ENCODE measurements around the gene DNAJC22. TPM values are rescaled to one million over a fixed set of nuclear protein-coding genes. Genes with fewer than 3 reads are reported as not detected.

DNAJC22 gene
- total RNA-seq, 2 donors from 2014 or later: 7.3 to 10.9 TPM

GRCh38 chr12:49358483-49359141, 11.9 kb downstream of the DNAJC22 start:
- H3K4me3 ChIP-seq: no peak overlapping the region
- TF ChIP-seq POLR2A (IDR thresholded peaks at IDR 0.05): no peak
- peak; percentile 58 to 88 (median 77) for TF ChIP-seq CTCF (IDR thresholded peaks at IDR 0.05)
- H3K36me3 ChIP-seq (replicated peaks in 1 of 2; ENCODE audit: insufficient read depth in 1 of 2, low read depth in 2 of 2): no peaks in the 10 kb centered on the region
- H3K27me3 ChIP-seq: no peaks in the 10 kb centered on the region
- no peak overlapping the region for H3K27ac ChIP-seq
- H3K9me3 ChIP-seq: no peaks in the 10 kb centered on the region
- ATAC-seq (peak; percentile 82), DNase-seq (peak; percentile 53 to 76 (median 66))
- intact Hi-C loops (cut with DNase I): no loop called here
- H3K4me1 ChIP-seq: peaks cover 5% of the 10 kb centered on the region
- 13 to 15% methylated on average over 7 of the region's 7 CpGs for WGBS, 2 donors

- Histone ChIP-seq H3K4me3 (no peak overlapping the region), H3K27ac (no peak overlapping the region), H3K9me3 (no peaks in the 10 kb centered on the region), H3K27me3 (no peaks in the 10 kb centered on the region), H3K36me3 (replicated peaks in 1 of 2; ENCODE audit: insufficient read depth in 1 of 2, low read depth in 2 of 2) (no peaks in the 10 kb centered on the region), H3K4me1 (peaks cover 5% of the 10 kb centered on the region)
- ATAC-seq (no peak), DNase-seq (no peak)
- 71 to 73% methylated on average over 7 of the region's 7 CpGs for WGBS, 2 donors
- intact Hi-C loops (cut with DNase I): loop anchor here (10.0 kb wide), 2 partner anchors 145 to 215 kb away; no protein-coding TSS in a partner anchor
- TF ChIP-seq POLR2A (IDR thresholded peaks at IDR 0.05): no peak
- TF ChIP-seq CTCF (IDR thresholded peaks at IDR 0.05): no peak
Measured at GRCh38 chr12:49359671-49360070, 13.0 kb downstream of the DNAJC22 start.

GRCh38 chr12:49362077-49362476, 15.4 kb downstream of the DNAJC22 start:
- no peaks in the 10 kb centered on the region for H3K9me3 ChIP-seq
- DNase-seq: no peak
- H3K27ac ChIP-seq: no peak overlapping the region
- no peaks in the 10 kb centered on the region for H3K27me3 ChIP-seq
- H3K36me3 ChIP-seq (replicated peaks in 1 of 2; ENCODE audit: insufficient read depth in 1 of 2, low read depth in 2 of 2): no peaks in the 10 kb centered on the region
- peaks cover 9% of the 10 kb centered on the region for H3K4me1 ChIP-seq
- ATAC-seq: no peak
- 95 to 100% methylated on average over 1 of the region's 1 CpG for WGBS, 2 donors
- no peak for TF ChIP-seq CTCF (IDR thresholded peaks at IDR 0.05)
- TF ChIP-seq POLR2A (IDR thresholded peaks at IDR 0.05): no peak
- no peak overlapping the region for H3K4me3 ChIP-seq
- intact Hi-C loops (cut with DNase I): loop anchor here (10.0 kb wide), 2 partner anchors 143 to 213 kb away; no protein-coding TSS in a partner anchor

GRCh38 chr12:49364989-49365388, 18.3 kb downstream of the DNAJC22 start:
- ATAC-seq: no peak
- 70 to 100% methylated on average over 1 of the region's 1 CpG for WGBS, 2 donors
- DNase-seq: peak in 1 of 4 donors; percentile 41
- Histone ChIP-seq H3K36me3 (replicated peaks in 1 of 2; ENCODE audit: insufficient read depth in 1 of 2, low read depth in 2 of 2) (no peaks in the 10 kb centered on the region), H3K9me3 (no peaks in the 10 kb centered on the region), H3K4me3 (no peak overlapping the region), H3K27me3 (no peaks in the 10 kb centered on the region), H3K4me1 (peaks cover 24% of the 10 kb centered on the region), H3K27ac (peak overlapping the region in 1 of 4 donors; percentile 22)
- intact Hi-C loops (cut with DNase I): loop anchor here (10.0 kb wide), 2 partner anchors 140 to 210 kb away; no protein-coding TSS in a partner anchor
- TF ChIP-seq POLR2A (IDR thresholded peaks at IDR 0.05): no peak
- TF ChIP-seq CTCF (IDR thresholded peaks at IDR 0.05): no peak

GRCh38 chr12:49365542-49365941, 18.9 kb downstream of the DNAJC22 start:
- Histone ChIP-seq H3K9me3 (no peaks in the 10 kb centered on the region), H3K4me1 (peaks cover 28% of the 10 kb centered on the region), H3K4me3 (no peak overlapping the region), H3K27ac (no peak overlapping the region), H3K36me3 (replicated peaks in 1 of 2; ENCODE audit: insufficient read depth in 1 of 2, low read depth in 2 of 2) (no peaks in the 10 kb centered on the region), H3K27me3 (no peaks in the 10 kb centered on the region)
- DNase-seq: no peak
- TF ChIP-seq POLR2A (IDR thresholded peaks at IDR 0.05) (no peak), CTCF (IDR thresholded peaks at IDR 0.05) (no peak)
- 66 to 73% methylated on average over 5 of the region's 5 CpGs for WGBS, 2 donors
- ATAC-seq: no peak
- intact Hi-C loops (cut with DNase I): loop anchor here (10.0 kb wide), 2 partner anchors 139 to 209 kb away; no protein-coding TSS in a partner anchor
